Neural progenitor cell (in vitro differentiated cells): Measurements from ENCODE around the gene PCCA.

ENCODE experiments used
- CTCF ChIP-seq: fragments of 200-600 bp; sonication (generic); IDR thresholded peaks from 2 replicates; pipeline ENCODE4 v1.5.1; 2017; ENCODE audit warnings: antibody characterized with exemption, mild to moderate bottlenecking
- EZH2 ChIP-seq: fragments of 200-600 bp; sonication (generic); IDR thresholded peaks from 2 replicates; pipeline ENCODE4 v1.6.1; 2017; ENCODE audit warnings: antibody characterized with exemption, mild to moderate bottlenecking, moderate library complexity
- EZH2phosphoT487 ChIP-seq: fragments of 200-600 bp; sonication (generic); IDR thresholded peaks from 2 replicates; pipeline ENCODE4 v1.6.1; 2017; ENCODE audit warnings: antibody characterized with exemption

GRCh38 chr13:100537951-100538462 is 449.1 kb downstream of the PCCA start:
- TF ChIP-seq CTCF (no peak), EZH2 (no peak), EZH2phosphoT487 (no peak)
